ENCODE results near the gene BPHL.
A peak's percentile ranks its signal among the peaks of the same experiment; 100 is the strongest.
"Not testable (repeated sequence)": the region's sequence is repeated elsewhere in the genome, so short reads cannot be mapped to it uniquely, and the experiment has no call there.

Gene BPHL

GRCh38 chr6:3156184-3157130, 37.9 kb downstream of the BPHL start:
- not testable (repeated sequence) for DNase-seq (ENCODE audit: low read depth)

- peak; percentile 62 for DNase-seq (ENCODE audit: low read depth)
These were observed 38.8 kb downstream of the BPHL start, which contains the start of gene TUBB2A for GRCh38 chr6:3157131-3157933. Gene TUBB2A, minus strand, starts transcription at chr6:3157544. Its CDS starts 81 bp downstream, at chr6:3157463.

DNA sequence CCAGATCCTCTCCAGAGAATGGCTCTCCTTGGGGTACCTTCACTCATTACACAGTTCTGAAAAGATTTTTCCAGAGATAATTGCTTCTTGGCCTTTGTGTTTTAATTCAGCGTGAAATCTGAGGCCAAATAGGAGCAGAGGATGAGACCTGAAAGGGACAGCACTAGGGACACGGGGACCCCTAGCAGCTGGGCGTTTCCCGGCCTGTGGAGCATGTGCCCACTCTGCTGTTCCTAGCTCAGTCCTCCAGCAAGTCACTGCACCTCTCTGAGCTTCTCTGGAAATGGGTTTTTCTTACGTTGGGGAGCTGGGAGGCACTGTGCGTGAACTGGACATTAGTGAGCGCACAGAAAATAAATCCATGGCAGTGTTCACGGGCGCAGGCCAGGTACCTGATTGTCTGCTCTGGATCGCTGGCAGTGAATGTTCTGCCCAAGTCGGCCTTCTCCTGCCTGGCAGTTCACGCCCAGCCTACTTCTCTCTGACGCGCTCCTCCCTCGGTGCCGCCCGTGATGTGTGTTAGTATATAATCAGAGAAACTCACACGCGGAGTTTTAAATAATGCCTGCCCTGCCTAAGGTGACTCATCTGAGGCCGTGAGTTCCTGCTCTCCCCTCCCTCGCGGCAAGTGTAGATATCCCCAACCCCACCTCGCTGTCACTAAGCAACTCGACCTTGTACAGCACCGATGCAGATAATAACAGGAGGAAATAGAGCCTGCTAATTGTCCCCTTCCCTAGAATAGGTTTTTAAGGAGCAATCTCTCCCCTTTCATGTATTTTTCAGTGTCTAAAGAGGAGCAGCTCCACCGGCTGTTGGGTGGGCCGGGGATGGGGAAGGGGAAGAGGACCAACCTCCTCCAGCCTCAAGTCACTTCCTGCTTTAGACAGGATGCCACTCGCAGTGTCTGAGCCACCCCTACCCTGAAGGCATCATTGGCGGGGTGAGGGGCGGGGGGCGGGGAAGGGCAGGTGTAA, 41.6 kb downstream of the BPHL start:
- no peak for DNase-seq (ENCODE audit: low read depth)

GRCh38 chr6:3162067-3162497, 43.6 kb downstream of the BPHL start:
- DNase-seq (ENCODE audit: low read depth): no peak

DNA sequence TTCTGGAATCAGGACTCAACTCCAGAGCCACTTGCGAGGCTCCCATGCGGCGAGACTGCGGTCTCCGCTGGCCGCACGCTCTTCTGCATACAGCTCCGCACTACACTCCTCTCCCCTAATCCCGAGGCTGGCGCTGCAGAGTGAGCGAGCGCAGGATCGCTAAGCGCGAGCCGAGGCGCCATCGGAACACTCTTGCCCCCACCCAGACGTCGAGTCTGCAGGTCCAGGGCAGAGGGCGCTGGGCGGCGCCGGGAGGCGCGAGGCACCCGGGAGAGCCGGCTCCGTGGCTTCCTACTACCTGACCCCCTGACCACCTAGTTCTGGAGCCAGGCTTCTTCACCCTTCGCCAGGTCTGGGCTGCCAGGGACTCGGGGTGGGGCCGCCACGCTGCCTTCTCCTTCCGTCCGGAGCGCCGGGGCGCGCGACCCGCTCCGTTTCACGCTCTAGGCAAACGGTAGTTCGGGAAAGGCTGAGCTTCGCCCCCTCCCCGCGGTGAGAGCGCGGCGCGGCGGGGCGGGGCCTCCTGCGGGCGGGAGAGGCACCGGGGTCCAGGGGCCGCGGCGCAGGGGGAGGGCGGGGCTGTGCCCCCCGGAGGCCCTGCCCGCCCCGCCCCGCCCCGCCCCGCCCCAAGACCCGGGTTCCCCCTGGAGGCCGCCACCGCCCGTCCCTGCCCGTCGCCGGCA, 44.2 kb downstream of the BPHL start:
- DNase-seq (ENCODE audit: low read depth): peak; percentile 43

DNA sequence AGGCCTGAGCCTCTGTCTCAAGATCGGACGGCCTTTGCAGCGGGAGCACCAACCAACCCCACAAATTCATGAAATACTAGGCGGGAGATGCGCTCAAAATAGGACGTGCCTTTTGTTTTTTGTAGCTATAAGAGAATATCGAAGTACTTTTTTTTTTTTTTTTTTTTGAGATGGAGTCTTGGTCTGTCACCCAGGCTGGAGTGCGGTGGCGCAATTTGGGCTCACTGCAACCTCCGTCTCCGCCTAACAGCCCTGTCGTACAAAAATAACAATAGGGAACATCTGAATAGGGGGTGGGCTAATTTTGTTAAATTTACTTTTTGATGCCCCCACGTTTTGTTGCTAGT, 44.7 kb downstream of the BPHL start:
- no peak for DNase-seq (ENCODE audit: low read depth)

DNA sequence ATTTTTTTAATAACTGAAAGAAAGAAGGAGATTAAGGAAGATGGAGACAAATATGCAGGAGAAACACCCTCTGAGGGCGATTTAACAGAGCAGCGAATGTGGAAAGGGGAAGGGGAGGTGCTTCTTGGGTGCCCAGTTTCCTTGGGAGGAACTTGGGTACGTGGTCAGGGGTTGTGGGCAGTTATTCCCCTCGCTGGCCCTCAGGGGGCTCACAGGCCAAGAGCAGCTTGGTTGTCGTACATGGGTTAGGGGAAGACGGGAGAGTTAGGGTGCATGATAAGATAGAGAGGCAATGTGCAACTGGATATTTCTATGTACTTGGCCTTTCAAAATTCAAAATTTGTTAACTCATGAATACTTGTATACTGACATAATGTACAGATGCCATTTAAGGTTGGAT, 45.9 kb downstream of the BPHL start:
- no peak for DNase-seq (ENCODE audit: low read depth)

- no peak for DNase-seq (ENCODE audit: low read depth)
These were observed 47.4 kb downstream of the BPHL start for GRCh38 chr6:3165631-3166534.

DNA sequence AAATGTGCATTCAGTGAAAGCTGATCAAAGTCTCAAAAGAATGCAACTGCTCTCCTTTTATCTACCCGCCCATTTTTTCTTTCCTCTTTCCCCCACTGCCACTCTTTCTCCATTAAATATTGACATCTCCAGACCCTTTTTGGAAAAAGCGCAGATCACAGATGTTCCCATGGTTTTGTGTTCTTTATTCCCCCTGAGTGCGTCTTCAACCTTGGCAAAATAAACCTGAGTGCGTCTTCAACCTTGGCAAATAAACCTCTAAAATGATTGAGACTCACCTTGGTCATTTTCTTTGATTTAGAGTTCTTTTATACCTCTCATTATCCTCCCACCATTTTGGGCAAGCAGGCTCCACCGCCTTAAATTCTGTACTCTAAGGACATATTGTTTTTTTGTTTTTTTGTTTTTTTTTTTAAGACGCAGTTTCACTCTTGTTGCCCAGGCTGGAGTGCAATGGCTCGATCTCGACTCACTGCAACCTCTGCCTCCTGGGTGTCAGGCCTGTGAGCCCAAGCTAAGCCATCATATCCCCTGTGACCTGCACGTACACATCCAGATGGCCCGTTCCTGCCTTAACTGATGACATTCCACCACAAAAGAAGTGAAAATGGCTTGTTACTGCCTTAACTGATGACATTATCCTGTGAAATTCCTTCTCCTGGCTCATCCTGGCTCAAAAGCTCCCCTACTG, 48.2 kb downstream of the BPHL start:
- not testable (repeated sequence) for DNase-seq (ENCODE audit: low read depth)

- DNase-seq (ENCODE audit: low read depth): not testable (repeated sequence)
These were observed 49.5 kb downstream of the BPHL start for GRCh38 chr6:3168046-3168445.

DNA sequence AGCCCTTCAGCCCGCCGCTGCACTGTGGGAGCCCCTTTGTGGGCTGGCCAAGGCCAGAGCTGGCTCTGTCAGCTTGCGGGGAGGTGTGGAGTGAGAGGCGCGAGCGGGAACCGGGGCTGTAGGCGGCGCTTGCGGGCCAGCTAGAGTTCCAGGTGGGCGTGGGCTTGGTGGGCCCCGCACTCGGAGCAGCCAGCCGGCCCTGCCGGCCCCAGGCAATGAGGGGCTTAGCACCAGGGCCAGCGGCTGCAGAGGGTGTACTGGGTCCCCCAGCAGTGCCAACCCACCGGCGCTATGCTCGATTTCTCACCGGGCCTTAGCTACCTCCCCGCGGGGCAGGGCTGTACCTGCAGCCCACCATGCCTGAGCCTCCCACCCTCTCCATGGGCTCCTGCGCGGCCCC, 52.2 kb downstream of the BPHL start:
- not testable (repeated sequence) for DNase-seq (ENCODE audit: low read depth)

DNA sequence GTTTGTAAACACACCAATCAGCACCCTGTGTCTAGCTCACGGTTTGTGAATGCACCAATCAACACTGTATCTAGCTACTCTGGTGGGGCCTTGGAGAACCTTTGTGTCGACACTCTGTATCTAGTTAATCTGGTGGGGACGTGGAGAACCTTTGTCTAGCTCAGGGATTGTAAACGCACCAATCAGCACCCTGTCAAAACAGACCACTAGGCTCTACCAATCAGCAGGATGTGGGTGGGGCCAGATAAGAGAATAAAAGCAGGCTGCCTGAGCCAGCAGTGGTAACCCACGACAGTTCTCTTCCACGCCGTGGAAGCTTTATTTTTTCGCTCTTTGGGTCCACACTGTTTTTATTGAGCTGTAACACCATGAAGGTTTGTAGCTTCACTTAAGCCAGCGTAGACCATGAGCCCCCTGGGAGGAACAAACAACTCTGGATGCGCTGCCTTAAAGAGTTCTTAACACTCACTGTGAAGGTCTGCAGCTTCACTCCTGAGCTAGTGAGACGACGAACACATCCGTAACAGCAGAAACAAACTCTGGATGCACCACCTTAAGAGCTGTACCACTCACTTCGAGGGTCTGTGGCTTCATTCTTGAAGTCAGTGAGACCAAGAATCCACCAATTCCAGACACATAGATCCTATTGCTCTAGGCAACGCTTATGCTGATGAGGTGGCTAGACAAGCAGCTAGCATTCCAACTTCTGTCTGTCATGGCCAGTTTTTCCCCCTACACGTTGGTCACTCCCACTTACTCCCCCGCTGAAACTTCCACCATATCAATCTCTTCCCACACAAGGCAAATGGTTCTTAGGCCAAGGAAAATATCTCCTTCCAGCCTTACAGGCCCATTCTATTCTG, 53.0 kb downstream of the BPHL start:
- not testable (repeated sequence) for DNase-seq (ENCODE audit: low read depth)

- not testable (repeated sequence) for DNase-seq (ENCODE audit: low read depth)
These were observed 54.3 kb downstream of the BPHL start for GRCh38 chr6:3172789-3173188.

GRCh38 chr6:3173636-3174089, 55.2 kb downstream of the BPHL start:
- not testable (repeated sequence) for DNase-seq (ENCODE audit: low read depth)

GRCh38 chr6:3175715-3176402, 57.3 kb downstream of the BPHL start:
- no peak for DNase-seq (ENCODE audit: low read depth)

- peak; percentile 70 for DNase-seq (ENCODE audit: low read depth)
These were observed 58.2 kb downstream of the BPHL start for GRCh38 chr6:3176562-3177355.

DNA sequence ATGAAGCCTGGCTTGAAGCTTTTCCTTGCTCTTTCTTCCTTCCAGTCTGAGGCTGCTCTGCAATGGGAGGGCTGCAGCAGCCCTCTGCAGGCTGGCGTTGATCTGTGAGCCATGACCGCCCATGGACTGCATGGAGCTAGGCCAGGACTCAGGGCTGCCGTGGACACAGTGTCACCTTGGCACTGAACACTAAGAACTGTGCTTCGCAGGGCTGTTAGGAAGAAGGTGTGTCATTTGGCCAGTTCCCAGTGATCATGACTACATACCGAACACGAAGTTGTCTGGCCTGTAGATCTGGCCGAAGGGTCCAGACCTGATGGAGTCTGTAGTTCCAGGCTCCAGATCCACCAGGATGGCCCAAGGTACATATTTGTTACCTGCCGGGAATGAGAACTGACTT, 60.2 kb downstream of the BPHL start:
- DNase-seq (ENCODE audit: low read depth): not testable (repeated sequence)

Data from fibroblast of the conjunctiva (primary cell).